GM12878 (cell line): ENCODE measurements around the gene MAGI2. TPM values are rescaled to one million over a fixed set of nuclear protein-coding genes. Genes with fewer than 3 reads are reported as not detected.

Experiments
- ATAC-seq: fragments of 200-7000 bp; cut with Tn5 transposase; 3 replicates; pipeline ENCODE4 v1.9.1; 2020; ENCODE audit warnings: mild to moderate bottlenecking, moderate library complexity
- BruUV-seq: library from RNA; stranded (reverse); fragments of 400-500 nt; replicated peaks from 2 replicates; lab custom pipeline; 2021; lab: Mats Ljungman, UMichigan
- CTCF ChIA-PET: fragments of 300-600 bp; sonication (Branson Sonifier 250); formaldehyde crosslinking; extraction: SDS; loops from one replicate; lab custom pipeline; 2021; ENCODE audit warnings: inconsistent platforms; lab: Yijun Ruan, JAX
- POLR2A ChIA-PET: fragments of 350-600 bp; formaldehyde crosslinking; extraction: SDS; loops from one replicate; lab custom pipeline; 2021; ENCODE audit warnings: inconsistent platforms; lab: Charles Lee
- RAD21 ChIA-PET: fragments of 300-600 bp; sonication (Branson Sonifier 250); formaldehyde crosslinking; loops from one replicate; lab custom pipeline; 2023; ENCODE audit warnings: antibody characterized with exemption; ENCODE audit not compliant: unreplicated experiment; lab: Charles Lee
- SMC1A ChIA-PET: fragments of 300-600 bp; sonication (Branson Sonifier 250); formaldehyde crosslinking; loops from one replicate; lab custom pipeline; 2023; ENCODE audit not compliant: unreplicated experiment, uncharacterized antibody; lab: Charles Lee
- DNase-seq: peaks from one replicate; pipeline ENCODE4 v3.0.0-alpha.2; 2011; ENCODE audit warnings: low read depth, low spot score
- FAIRE-seq: peaks from 3 replicates; lab custom pipeline; 2011; peaks lifted over from hg19 to GRCh38; lab: Jason Lieb, UNC
- H2AFZ ChIP-seq: 2 replicates; pipeline ENCODE4 v1.6.0; 2011; ENCODE audit warnings: low read depth, low read length, control low read depth; ENCODE audit not compliant: control insufficient read depth
- H3K27ac ChIP-seq: 2 replicates; pipeline ENCODE4 v1.5.1; 2011; ENCODE audit warnings: control low read depth; ENCODE audit not compliant: control insufficient read depth, insufficient read depth
- H3K27me3 ChIP-seq, 2 experiments: replicated peaks in 1 of 2; 2 replicates each; pipeline versions ENCODE4 v1.6.0 to v1.6.1; 2011; ENCODE audit warnings: low read length in 1 of 2; ENCODE audit not compliant: control insufficient read depth in 2 of 2, insufficient read depth in 2 of 2
- H3K36me3 ChIP-seq, 2 experiments: 2 replicates each; pipeline ENCODE4 v1.5.1; 2011; ENCODE audit warnings: low read length in 1 of 2; ENCODE audit not compliant: control insufficient read depth in 2 of 2, insufficient read depth in 2 of 2
- H3K4me1 ChIP-seq: 2 replicates; pipeline ENCODE4 v1.6.1; 2011; ENCODE audit warnings: mild to moderate bottlenecking, low read length, moderate library complexity, mixed read lengths; ENCODE audit not compliant: control insufficient read depth, insufficient read depth
- H3K4me2 ChIP-seq: 2 replicates; pipeline ENCODE4 v1.6.0; 2011; ENCODE audit warnings: control low read depth; ENCODE audit not compliant: control insufficient read depth, insufficient read depth
- H3K4me3 ChIP-seq: fragments of 200-600 bp; sonication (generic); 2 replicates; pipeline ENCODE4 v1.5.1; 2016
- H3K79me2 ChIP-seq: 2 replicates; pipeline ENCODE4 v1.6.0; 2011; ENCODE audit warnings: low read length; ENCODE audit not compliant: control insufficient read depth, insufficient read depth
- H3K9ac ChIP-seq: 2 replicates; pipeline ENCODE4 v1.8.0; 2011; ENCODE audit warnings: low read length, control low read depth, mixed read lengths; ENCODE audit not compliant: control insufficient read depth, insufficient read depth
- H3K9me3 ChIP-seq: replicated peaks from 3 replicates; pipeline ENCODE4 v1.5.1; 2011; ENCODE audit warnings: mild to moderate bottlenecking, low read length; ENCODE audit not compliant: control insufficient read depth, insufficient read depth
- H4K20me1 ChIP-seq: 2 replicates; pipeline ENCODE4 v1.6.0; 2011; ENCODE audit not compliant: control insufficient read depth, insufficient read depth
- BCL3 ChIP-seq: IDR thresholded peaks from 2 replicates; pipeline ENCODE4 v1.6.1; 2011; ENCODE audit warnings: borderline replicate concordance, low read depth, mild to moderate bottlenecking, moderate library complexity, low read length; ENCODE audit not compliant: insufficient read depth, poor library complexity, severe bottlenecking
- CHD1 ChIP-seq: IDR thresholded peaks from 2 replicates; pipeline ENCODE4 v1.6.1; 2012; ENCODE audit warnings: low read depth, low read length, improper control_type of control experiment
- CHD2 ChIP-seq: IDR thresholded peaks from 2 replicates; pipeline ENCODE4 v1.6.1; 2011; ENCODE audit warnings: low read depth, low read length, improper control_type of control experiment, borderline replicate concordance
- E2F8 ChIP-seq: fragments of 450-650 bp; IDR thresholded peaks from 2 replicates; pipeline ENCODE4 v1.6.1; 2018; ENCODE audit warnings: mild to moderate bottlenecking, low read depth, moderate library complexity; ENCODE audit not compliant: partially characterized antibody
- EP300 ChIP-seq, 2 experiments: fragments of 150-350 bp in 1 of 2; IDR thresholded peaks; 2 replicates each; pipeline ENCODE4 v1.6.1; 2011 to 2012; ENCODE audit warnings: low read depth in 2 of 2, low read length in 2 of 2, borderline replicate concordance in 1 of 2, improper control_type of control experiment in 1 of 2, inconsistent platforms in 1 of 2; ENCODE audit not compliant: control insufficient read depth in 1 of 2
- FOS ChIP-seq: IDR thresholded peaks from 3 replicates; pipeline ENCODE4 v1.6.1; 2011; ENCODE audit warnings: borderline replicate concordance; ENCODE audit not compliant: insufficient read length; ENCODE audit errors: extremely low read depth
- IRF3 ChIP-seq: fragments of 450-650 bp; IDR thresholded peaks from 2 replicates; pipeline ENCODE4 v1.6.1; 2014; ENCODE audit warnings: mild to moderate bottlenecking
- MTA3 ChIP-seq: IDR thresholded peaks from 2 replicates; pipeline ENCODE4 v1.6.1; 2012; ENCODE audit warnings: low read length, inconsistent platforms, borderline replicate concordance
- NFYA ChIP-seq: IDR thresholded peaks from 2 replicates; pipeline ENCODE4 v1.6.1; 2011; ENCODE audit warnings: low read depth, mild to moderate bottlenecking, low read length, improper control_type of control experiment, borderline replicate concordance
- POLR2AphosphoS2 ChIP-seq: IDR thresholded peaks from 2 replicates; pipeline ENCODE4 v1.6.1; 2011; ENCODE audit warnings: low read depth, mild to moderate bottlenecking, low read length, improper control_type of control experiment, moderate library complexity
- RB1 ChIP-seq: fragments of 450-650 bp; formaldehyde crosslinking; IDR thresholded peaks from 2 replicates; pipeline ENCODE4 v1.6.1; 2017; ENCODE audit warnings: mild to moderate bottlenecking, borderline replicate concordance
- RELA ChIP-seq: fragments of 450-650 bp; IDR thresholded peaks from 2 replicates; pipeline ENCODE4 v1.8.0; 2014; ENCODE audit warnings: borderline replicate concordance; ENCODE audit not compliant: partially characterized antibody
- RFX5 ChIP-seq: IDR thresholded peaks from 2 replicates; pipeline ENCODE4 v1.6.1; 2011; ENCODE audit warnings: low read depth, low read length, improper control_type of control experiment
- SPI1 ChIP-seq: IDR thresholded peaks from 2 replicates; pipeline ENCODE4 v1.6.1; 2011; ENCODE audit warnings: low read depth, mild to moderate bottlenecking, low read length, moderate library complexity, borderline replicate concordance; ENCODE audit not compliant: insufficient read depth
- SREBF1 ChIP-seq: IDR thresholded peaks from 2 replicates; pipeline ENCODE4 v1.6.1; 2012; ENCODE audit warnings: mild to moderate bottlenecking, low read length
- SUZ12 ChIP-seq: fragments of 200-600 bp; sonication (generic); IDR thresholded peaks from one replicate; pipeline ENCODE4 v1.6.1; 2018; ENCODE audit warnings: antibody characterized with exemption, mild to moderate bottlenecking; ENCODE audit not compliant: unreplicated experiment
- WRNIP1 ChIP-seq: IDR thresholded peaks from 2 replicates; pipeline ENCODE4 v1.6.1; 2011; ENCODE audit warnings: low read depth, low read length, improper control_type of control experiment, borderline replicate concordance
- YY1 ChIP-seq: IDR thresholded peaks from 2 replicates; pipeline ENCODE4 v1.6.1; 2011; ENCODE audit warnings: low read depth, mild to moderate bottlenecking, low read length
- in situ Hi-C: fragments of 300-500 bp; cut with MboI; formaldehyde crosslinking; loops from 9 replicates; pipeline ENCODE4 v1.14.3; 2018; ENCODE audit warnings: mixed read lengths
- intact Hi-C: fragments of 100-400 bp; cut with micrococcal nuclease; formaldehyde crosslinking; loops from one replicate; pipeline ENCODE4 v1.14.2; 2022; ENCODE audit not compliant: unreplicated experiment
- polyA plus RNA-seq, 11 experiments: library from polyadenylated mRNA; depleted of rRNA in 4 of 11; unstranded in 6 of 11; stranded (reverse) in 5 of 11; fragments of >200 nt; fragmentation: Nextera tagmentation in 4 of 11; fragmentation: Illumina TruSeq in 1 of 11; extraction: Ambion mirVana in 4 of 11; extraction: Trizol in 1 of 11; gene quantifications; 1 replicate in 1 of 11; 2 replicates in 10 of 11; pipeline versions ENCODE4 v1.2.1 to v1.2.3, GENCODE V29; 2011 to 2016; ENCODE audit warnings: inconsistent platforms in 2 of 11, missing spikeins in 2 of 11, low read depth in 1 of 11
- total RNA-seq, 4 experiments: library from RNA; depleted of rRNA in 3 of 4; stranded (reverse); fragments of >200 nt in 3 of 4; fragmentation: Illumina TruSeq in 1 of 4; extraction: Trizol in 1 of 4; gene quantifications; 2 replicates each; pipeline versions ENCODE4 v1.2.1 to v1.2.3, GENCODE V29; 2013 to 2021

Gene MAGI2
- total and polyA plus RNA-seq, 10 of the 15 experiments (the other 5 are each of a cell fraction or from before 2014, with no cell fraction given), result 0.01 to 0.31 (median 0.05) TPM; not detected in 2

GRCh38 chr7:79291498-79291865 lies 162.0 kb downstream of the MAGI2 start:
- no peaks in the 10 kb centered on the region for H3K36me3 ChIP-seq
- H3K4me3 ChIP-seq, result no peak overlapping the region
- H4K20me1 ChIP-seq, result no peaks in the 10 kb centered on the region
- TF ChIP-seq YY1, result no peak
- TF ChIP-seq CHD2, result no peak
- TF ChIP-seq SUZ12, result no peak
- TF ChIP-seq RFX5, result no peak
- no peak for TF ChIP-seq CHD1
- TF ChIP-seq IRF3, result no peak
- TF ChIP-seq POLR2AphosphoS2, result no peak
- no peak for TF ChIP-seq MTA3
- TF ChIP-seq BCL3, result no peak
- no peak for TF ChIP-seq FOS
- TF ChIP-seq RELA, result no peak
- TF ChIP-seq SREBF1, result no peak
- no peak for TF ChIP-seq WRNIP1
- no peak for TF ChIP-seq SPI1
- no peak for TF ChIP-seq EP300 (IDR thresholded peaks at IDR 0.05; ENCODE audit: borderline replicate concordance in 1 of 2, control insufficient read depth in 1 of 2, low read depth in 2 of 2, low read length in 2 of 2)
- no peak for TF ChIP-seq NFYA
- no peak for TF ChIP-seq RB1
- TF ChIP-seq E2F8, result no peak
- H2AFZ ChIP-seq, result no peak overlapping the region
- H3K27me3 ChIP-seq, result no peaks in the 10 kb centered on the region
- ChIA-PET RAD21 (no interaction called here), POLR2A (no interaction called here), CTCF (no interaction called here), SMC1A (no interaction called here)
- no peak for ATAC-seq
- H3K79me2 ChIP-seq, result no peaks in the 10 kb centered on the region
- FAIRE-seq, result no peak
- no peak overlapping the region for H3K27ac ChIP-seq
- in situ Hi-C loops (loop anchor here (25.0 kb wide), 1 partner anchor 721 kb away; no protein-coding TSS in a partner anchor), intact Hi-C loops (no loop called here)
- no peak overlapping the region for H3K4me2 ChIP-seq
- H3K4me1 ChIP-seq, result no peaks in the 10 kb centered on the region
- no peak for DNase-seq
- no peaks in the 10 kb centered on the region for H3K9me3 ChIP-seq
- no peak overlapping the region for H3K9ac ChIP-seq
- BruUV-seq, result no TSS peak
